ENCODE data around the gene CLEC14A.

CLEC14A gene

DNA sequence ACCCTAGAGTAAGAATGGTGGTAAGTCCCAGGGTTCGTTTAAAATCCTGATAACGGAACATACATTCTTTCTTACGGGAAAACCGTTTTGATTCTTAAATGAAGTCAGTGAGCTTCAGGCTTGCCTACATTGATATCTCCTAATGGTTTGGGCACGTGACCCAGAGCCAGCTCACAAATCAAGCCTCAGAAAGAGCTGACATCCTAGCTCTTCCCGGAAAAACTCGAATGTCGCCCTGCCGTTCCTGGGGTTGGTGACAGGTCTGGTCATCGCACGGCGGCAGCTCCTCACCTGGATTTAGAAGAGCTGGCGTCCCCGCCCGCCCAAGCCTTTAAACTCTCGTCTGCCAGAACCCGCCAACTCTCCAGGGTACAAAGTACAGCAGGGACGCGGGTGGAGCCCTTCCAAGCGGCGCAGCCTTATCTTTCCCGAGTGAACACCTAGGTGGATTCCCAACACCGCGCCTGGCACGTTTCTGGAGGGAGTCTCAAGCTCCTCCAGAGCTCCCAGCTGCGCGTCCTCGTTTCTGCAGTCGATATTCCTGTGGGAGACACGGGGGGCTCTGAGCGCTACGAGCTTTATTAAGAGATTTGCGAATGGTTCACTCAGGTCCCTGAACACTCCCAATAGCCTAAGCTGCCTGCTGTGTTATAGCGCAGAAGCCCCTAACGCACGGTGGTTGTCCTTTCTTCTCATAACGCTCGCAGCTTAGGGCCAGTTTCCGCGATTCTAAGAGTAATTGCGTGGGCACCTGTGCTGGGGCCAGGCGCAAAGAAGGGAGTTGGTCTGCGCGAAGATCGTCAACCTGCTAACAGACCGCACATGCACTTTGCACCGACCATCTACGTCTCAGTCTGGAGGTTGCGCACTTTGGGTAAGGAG is 47.9 kb downstream of the CLEC14A start, which contains the start of gene SSTR1:
TSS of gene SSTR1 (plus strand) at position 169 of the 882 bp plus-strand sequence. CDS start 1,486 bp downstream, outside the sequence.
- no peak for TF ChIP-seq CTCF (IDR thresholded peaks at IDR 0.05)

GRCh38 chr14:38207377-38207735 is 48.5 kb downstream of the CLEC14A start:
- TF ChIP-seq CTCF (IDR thresholded peaks at IDR 0.05), result no peak

GRCh38 chr14:38206689-38207376 is 49.1 kb downstream of the CLEC14A start:
- no peak for TF ChIP-seq CTCF (IDR thresholded peaks at IDR 0.05)

GRCh38 chr14:38205949-38206665 is 49.8 kb downstream of the CLEC14A start:
- TF ChIP-seq CTCF (IDR thresholded peaks at IDR 0.05), result no peak

DNA sequence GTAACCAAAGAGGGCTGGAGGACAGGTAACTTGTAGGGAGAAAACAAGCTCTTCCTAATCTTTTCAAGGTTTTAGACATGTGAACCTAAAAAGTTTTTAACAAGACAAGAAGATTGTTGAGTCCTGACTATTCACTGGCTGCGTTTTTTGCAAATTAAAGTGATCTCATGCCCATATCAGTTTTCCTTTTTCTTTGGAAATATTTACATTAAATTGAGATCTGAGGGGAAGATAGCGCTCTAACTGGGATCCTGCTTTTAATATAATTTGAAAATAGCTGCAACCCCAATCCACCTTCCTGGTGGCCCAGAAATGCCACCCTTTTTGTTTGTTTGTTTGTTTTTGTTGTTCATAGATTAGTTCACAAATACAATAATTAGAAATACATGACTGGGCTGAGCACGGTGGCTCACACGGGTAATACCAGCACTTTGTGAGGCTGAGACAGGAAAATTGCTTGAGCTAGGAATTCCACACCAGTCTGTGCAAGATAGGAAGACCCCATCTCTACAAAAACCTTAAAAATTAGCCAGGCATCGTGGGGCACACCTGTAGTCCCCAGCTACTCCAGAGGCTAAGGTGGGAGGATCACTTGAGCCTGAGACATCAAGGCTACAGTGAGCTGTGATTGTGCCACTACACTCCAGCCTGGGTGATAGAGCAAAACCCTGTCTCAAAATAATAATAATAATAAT is 50.6 kb downstream of the CLEC14A start:
- no peak for TF ChIP-seq CTCF (IDR thresholded peaks at IDR 0.05)

GRCh38 chr14:38204719-38205115 is 51.2 kb downstream of the CLEC14A start:
- no peak for TF ChIP-seq CTCF (IDR thresholded peaks at IDR 0.05)

Measured in LNCAP (cell line).